ENCODE results near the gene PLCL1. TPM values are rescaled to one million over a fixed set of nuclear protein-coding genes. Genes with fewer than 3 reads are reported as not detected.

The PLCL1 gene
- total RNA-seq, 4 donors from 2014 or later, result 6.6 to 10.0 (median 7.9) TPM

DNA sequence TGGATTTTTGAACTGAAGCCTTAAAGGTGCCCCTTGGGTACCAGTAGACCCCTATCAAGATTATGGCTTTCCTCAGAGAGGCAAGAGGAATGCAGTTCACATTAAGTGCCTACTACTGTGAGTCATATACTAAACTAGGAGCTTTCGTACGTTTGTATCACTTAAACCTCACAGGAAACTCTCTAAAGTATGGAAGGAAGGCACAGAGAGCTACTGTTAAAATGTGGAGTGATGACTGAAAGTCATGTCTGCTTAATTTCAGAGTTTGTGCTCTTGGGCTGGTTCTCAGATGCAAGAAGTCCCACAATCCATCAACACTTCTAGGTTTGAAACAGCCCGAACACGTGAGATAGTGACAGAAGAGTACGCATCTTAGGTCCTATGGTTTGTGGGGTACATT, 4.7 kb downstream of the PLCL1 start:
- no peak overlapping the region for H3K27ac ChIP-seq
- no peak for DNase-seq (ENCODE audit: low spot score in 2 of 2)
- H3K4me3 ChIP-seq, result no peak overlapping the region
- H3K9me3 ChIP-seq, result no peaks in the 10 kb centered on the region
- H3K36me3 ChIP-seq, result no peaks in the 10 kb centered on the region
- TF ChIP-seq POLR2A (IDR thresholded peaks at IDR 0.05) (no peak), EP300 (IDR thresholded peaks at IDR 0.05) (no peak)
- TF ChIP-seq, protein P1, sequence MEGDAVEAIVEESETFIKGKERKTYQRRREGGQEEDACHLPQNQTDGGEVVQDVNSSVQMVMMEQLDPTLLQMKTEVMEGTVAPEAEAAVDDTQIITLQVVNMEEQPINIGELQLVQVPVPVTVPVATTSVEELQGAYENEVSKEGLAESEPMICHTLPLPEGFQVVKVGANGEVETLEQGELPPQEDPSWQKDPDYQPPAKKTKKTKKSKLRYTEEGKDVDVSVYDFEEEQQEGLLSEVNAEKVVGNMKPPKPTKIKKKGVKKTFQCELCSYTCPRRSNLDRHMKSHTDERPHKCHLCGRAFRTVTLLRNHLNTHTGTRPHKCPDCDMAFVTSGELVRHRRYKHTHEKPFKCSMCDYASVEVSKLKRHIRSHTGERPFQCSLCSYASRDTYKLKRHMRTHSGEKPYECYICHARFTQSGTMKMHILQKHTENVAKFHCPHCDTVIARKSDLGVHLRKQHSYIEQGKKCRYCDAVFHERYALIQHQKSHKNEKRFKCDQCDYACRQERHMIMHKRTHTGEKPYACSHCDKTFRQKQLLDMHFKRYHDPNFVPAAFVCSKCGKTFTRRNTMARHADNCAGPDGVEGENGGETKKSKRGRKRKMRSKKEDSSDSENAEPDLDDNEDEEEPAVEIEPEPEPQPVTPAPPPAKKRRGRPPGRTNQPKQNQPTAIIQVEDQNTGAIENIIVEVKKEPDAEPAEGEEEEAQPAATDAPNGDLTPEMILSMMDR (IDR thresholded peaks at IDR 0.05), result no peak
- H3K27me3 ChIP-seq, result no peaks in the 10 kb centered on the region
- peaks cover 0 to 22% (median 5%) of the 10 kb centered on the region in 4 donors for H3K4me1 ChIP-seq
- 80 to 84% methylated on average over 5 of the region's 5 CpGs for WGBS, 2 donors

DNA sequence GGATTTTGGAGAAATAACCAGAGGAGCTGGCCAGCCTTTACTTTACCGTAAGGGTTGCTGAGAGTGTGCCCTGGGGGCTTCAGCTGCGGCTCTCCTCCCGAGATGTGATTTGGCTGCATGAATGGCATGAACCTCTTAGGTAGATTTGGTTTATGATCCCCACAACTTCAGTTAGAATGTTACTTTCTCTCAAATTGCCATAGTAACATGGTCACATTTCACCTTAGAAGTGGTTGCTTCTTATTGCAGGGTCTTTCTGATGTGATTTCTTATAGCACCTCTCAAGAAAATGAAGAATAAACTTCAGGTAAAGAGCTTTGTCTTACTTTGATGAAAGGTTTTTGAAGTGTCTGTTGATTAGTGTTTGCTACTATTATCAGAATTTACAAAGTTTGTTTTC, 5.6 kb downstream of the PLCL1 start:
- H3K36me3 ChIP-seq, result no peaks in the 10 kb centered on the region
- no peaks in the 10 kb centered on the region for H3K9me3 ChIP-seq
- H3K4me1 ChIP-seq, result peaks cover 0 to 20% (median 4%) of the 10 kb centered on the region in 4 donors
- WGBS, 2 donors, result 94 to 95% methylated on average over 3 of the region's 3 CpGs
- no peak for TF ChIP-seq EP300 (IDR thresholded peaks at IDR 0.05)
- TF ChIP-seq POLR2A (IDR thresholded peaks at IDR 0.05), result no peak
- TF ChIP-seq, protein P1 (IDR thresholded peaks at IDR 0.05), result no peak
- DNase-seq (ENCODE audit: low spot score in 2 of 2), result no peak
- H3K27ac ChIP-seq, result no peak overlapping the region
- H3K27me3 ChIP-seq, result no peaks in the 10 kb centered on the region
- no peak overlapping the region for H3K4me3 ChIP-seq

DNA sequence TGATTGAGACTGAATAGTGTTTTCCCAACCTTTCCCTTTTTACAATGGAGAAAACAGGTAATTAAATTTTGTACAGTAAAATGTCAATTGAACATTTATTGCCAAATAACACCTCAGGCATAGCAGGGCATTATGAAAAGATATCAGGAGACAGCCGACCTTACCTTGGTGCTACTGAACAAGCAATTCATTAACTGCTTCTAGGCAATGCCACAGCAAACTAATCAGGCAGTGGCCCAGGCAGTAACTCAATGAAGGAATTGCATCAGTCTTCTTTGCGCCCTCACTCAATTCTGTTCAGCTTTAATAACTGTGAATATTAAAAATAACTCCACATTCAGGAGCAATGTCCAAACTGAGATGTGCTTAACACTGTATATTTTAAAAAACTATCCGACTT, 6.1 kb downstream of the PLCL1 start:
- Histone ChIP-seq H3K4me1 (peaks cover 0 to 16% (median 3%) of the 10 kb centered on the region in 4 donors), H3K4me3 (no peak overlapping the region), H3K27ac (no peak overlapping the region), H3K36me3 (no peaks in the 10 kb centered on the region), H3K27me3 (no peaks in the 10 kb centered on the region), H3K9me3 (no peaks in the 10 kb centered on the region)
- DNase-seq (ENCODE audit: low spot score in 2 of 2), result no peak
- 61 to 72% methylated on average over 3 of the region's 3 CpGs for WGBS, 2 donors
- TF ChIP-seq POLR2A (IDR thresholded peaks at IDR 0.05) (no peak), EP300 (IDR thresholded peaks at IDR 0.05) (no peak)
- TF ChIP-seq, protein P1 (IDR thresholded peaks at IDR 0.05), result no peak

DNA sequence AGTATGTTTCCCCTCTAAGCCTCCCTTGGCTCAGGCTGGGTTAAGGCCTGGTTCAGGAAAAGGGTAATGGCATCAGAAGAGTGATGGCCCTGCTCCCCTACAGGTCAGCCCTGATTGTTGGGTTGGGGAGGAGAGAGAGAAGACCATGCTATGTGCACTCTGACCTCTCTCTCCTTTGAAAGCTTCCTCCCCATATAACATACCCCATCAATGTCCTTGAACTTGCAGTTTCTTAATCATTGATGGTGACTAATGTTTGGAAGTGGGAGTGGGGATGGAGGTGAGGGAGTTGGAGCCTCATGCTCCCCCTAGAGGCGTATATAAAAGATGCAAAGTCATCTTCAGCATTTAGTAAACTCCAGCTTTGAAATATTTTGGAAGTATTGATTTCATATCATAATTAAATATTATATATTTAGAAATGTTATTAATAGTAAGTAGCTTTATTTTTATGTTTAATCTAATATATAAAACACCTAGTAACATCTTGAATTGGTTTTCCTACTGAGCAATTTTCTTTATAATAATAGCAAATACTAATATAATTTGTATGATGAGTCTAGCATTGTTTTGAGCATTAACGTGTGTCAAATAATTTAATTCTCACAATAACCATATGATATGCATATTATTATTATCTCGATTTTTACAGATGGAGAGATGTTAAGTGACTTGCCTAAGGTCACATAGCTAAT, 8.8 kb downstream of the PLCL1 start:
- Histone ChIP-seq H3K4me3 (no peak overlapping the region), H3K36me3 (no peaks in the 10 kb centered on the region), H3K27ac (no peak overlapping the region), H3K27me3 (no peaks in the 10 kb centered on the region), H3K9me3 (no peaks in the 10 kb centered on the region), H3K4me1 (no peaks in the 10 kb centered on the region)
- TF ChIP-seq EP300 (IDR thresholded peaks at IDR 0.05) (no peak), POLR2A (IDR thresholded peaks at IDR 0.05) (no peak)
- TF ChIP-seq, protein P1 (IDR thresholded peaks at IDR 0.05), result peak in 4 of 5 experiments; percentile 14 to 47 (median 28)
- WGBS, 2 donors, result 60 to 65% methylated on average over 3 of the region's 3 CpGs
- no peak for DNase-seq (ENCODE audit: low spot score in 2 of 2)

DNA sequence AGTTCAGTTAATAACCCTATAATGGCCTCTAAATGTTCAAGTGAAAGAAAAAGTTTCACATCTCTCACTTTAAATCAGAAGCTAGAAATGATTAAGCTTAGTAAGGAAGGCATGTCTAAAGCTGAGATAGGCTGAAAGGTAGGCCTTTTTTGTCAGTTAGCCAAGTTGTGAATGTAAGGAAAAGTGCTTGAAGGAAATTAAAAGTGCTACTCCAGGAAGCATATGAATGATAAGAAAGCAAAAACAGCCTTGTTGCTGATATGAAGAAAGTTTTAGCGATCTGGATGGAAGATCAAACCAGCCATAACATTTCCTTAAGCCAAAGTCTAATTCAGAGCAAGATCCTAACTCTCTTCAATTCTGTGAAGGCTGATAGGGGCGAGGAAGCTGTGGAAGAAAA, 10.1 kb downstream of the PLCL1 start:
- H3K27ac ChIP-seq, result no peak overlapping the region
- no peaks in the 10 kb centered on the region for H3K4me1 ChIP-seq
- no peaks in the 10 kb centered on the region for H3K36me3 ChIP-seq
- WGBS, 2 donors, result 79 to 88% methylated on average over 2 of the region's 2 CpGs
- no peak for TF ChIP-seq EP300 (IDR thresholded peaks at IDR 0.05)
- no peak for TF ChIP-seq POLR2A (IDR thresholded peaks at IDR 0.05)
- TF ChIP-seq, protein P1 (IDR thresholded peaks at IDR 0.05), result no peak
- H3K9me3 ChIP-seq, result no peaks in the 10 kb centered on the region
- no peaks in the 10 kb centered on the region for H3K27me3 ChIP-seq
- no peak for DNase-seq (ENCODE audit: low spot score in 2 of 2)
- H3K4me3 ChIP-seq, result no peak overlapping the region
